ENCODE measurements around the gene SLC2A2.

DNA sequence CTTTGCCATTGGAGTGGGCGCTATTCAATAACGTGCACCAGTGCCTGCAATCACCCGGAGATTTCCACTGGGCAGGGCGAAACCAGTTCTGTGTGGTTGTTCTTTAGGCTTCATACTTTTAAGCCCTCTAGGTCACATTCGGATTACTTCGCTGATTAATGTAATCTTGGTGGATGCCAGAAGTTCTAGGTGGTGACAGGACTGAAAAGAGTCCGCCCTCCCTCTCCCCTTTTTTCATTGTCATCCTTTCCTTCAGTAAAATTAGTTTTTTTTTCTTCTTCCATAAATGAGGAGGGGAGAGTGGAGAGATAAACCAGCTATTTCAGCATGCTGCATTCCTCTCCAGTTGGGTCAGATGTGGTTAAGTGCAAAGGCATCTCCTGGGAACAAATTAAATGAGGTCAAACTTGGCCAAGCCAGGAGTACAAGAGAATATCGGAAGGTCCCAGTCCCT is 2.3 kb upstream of the SLC2A2 start:
- TF ChIP-seq CTCF (IDR thresholded peaks at IDR 0.05) (no peak), POLR2A (IDR thresholded peaks at IDR 0.05) (no peak)
